T47D (cell line): ENCODE results near the gene DAZAP1.

Source experiments
- DNase-seq, 2 experiments: peaks; one replicate each; pipeline versions ENCODE4 v3.0.0 to v3.0.0-alpha.2; 2011 to 2012; ENCODE audit warnings: low read depth in 1 of 2, low spot score in 1 of 2
- JUND ChIP-seq: IDR thresholded peaks from 2 replicates; pipeline ENCODE4 v1.6.1; 2012; ENCODE audit warnings: low read depth
- in situ Hi-C: cut with HindIII; loops from 2 replicates; pipeline ENCODE4 v1.10.0; 2016; ENCODE audit warnings: low sequenced_read_pairs, low pct_unique_long_range_greater_than_20kb

The DAZAP1 gene

DNA sequence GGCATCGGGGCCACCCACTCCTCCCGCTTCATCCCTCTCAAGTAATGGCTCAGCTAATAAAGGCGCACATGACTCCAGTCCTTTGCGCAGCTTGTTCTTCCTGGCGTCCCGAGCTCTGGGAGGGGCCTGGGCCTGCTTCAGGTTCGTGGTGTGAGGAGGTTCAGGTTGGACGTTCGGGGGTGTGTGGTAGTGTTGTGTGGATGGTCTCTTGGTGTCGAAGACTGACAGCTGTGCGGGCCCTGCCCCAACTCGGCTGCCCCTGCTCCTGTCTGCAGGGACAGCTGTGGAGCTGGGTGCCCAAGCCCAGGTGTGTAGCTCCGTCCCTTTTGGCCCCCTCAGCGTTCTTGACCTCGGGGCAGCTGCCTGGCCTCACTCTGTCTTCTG, 33.0 kb downstream of the DAZAP1 start:
- in situ Hi-C loops: no loop called here
- TF ChIP-seq JUND: no peak
- no peak for DNase-seq

DNA sequence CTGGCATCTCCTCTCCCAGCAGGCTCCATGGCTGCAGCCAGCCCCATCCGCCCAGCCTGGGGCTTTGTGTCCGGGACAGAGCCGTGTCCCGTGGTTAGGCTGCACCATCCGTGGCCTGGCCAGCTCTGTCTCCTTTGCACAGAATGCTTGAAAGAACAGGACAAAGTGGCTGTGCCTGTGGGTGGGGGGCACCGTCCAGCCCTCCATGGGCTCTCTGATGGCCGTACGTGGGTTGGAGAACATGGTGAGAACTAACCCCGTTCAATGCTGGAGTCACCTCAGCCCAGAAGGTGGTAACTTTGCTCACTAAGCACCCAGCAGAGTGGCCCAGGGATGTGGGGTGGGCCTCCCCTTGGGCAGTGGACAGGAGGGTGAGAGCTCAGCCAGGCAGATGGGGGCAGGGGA, 33.6 kb downstream of the DAZAP1 start:
- in situ Hi-C loops: no loop called here
- no peak for TF ChIP-seq JUND
- no peak for DNase-seq

DNA sequence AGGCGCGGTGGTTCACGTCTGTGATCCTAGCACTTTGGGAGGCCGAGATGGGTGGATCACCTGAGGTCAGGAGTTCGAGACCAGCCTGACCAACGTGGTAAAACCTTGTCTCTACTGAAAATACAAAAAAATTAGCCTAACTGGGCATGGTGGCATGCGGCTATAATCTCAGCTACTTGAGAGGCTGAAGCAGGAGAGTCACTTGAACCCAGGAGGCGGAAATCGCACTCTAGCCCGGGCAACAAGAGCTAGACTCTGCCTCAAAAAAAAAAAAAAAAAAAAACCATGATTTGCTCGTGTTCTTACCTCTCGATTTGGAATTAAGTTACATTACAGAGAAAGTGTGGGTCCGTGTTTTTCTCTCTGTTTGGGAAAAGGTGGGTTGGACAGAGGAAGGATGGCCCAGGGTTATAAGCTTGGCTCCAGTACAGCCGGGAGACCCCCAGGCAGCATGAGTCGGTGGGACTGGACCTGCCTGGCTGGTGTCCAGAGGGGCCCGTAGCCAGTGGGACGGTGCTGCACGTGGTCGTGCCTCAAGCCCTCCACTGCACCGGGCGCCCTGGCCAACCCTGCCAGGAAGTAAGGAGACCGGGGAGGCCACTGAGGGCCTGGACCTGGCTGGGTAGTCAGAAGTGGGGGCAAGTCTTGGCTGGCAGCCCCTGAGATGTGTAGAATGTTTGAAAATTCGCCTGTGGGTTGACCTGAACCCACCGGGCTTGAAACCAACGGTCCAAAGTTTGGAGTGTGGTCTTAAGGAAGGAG, 34.5 kb downstream of the DAZAP1 start:
- in situ Hi-C loops: no loop called here
- no peak for DNase-seq
- no peak for TF ChIP-seq JUND

DNA sequence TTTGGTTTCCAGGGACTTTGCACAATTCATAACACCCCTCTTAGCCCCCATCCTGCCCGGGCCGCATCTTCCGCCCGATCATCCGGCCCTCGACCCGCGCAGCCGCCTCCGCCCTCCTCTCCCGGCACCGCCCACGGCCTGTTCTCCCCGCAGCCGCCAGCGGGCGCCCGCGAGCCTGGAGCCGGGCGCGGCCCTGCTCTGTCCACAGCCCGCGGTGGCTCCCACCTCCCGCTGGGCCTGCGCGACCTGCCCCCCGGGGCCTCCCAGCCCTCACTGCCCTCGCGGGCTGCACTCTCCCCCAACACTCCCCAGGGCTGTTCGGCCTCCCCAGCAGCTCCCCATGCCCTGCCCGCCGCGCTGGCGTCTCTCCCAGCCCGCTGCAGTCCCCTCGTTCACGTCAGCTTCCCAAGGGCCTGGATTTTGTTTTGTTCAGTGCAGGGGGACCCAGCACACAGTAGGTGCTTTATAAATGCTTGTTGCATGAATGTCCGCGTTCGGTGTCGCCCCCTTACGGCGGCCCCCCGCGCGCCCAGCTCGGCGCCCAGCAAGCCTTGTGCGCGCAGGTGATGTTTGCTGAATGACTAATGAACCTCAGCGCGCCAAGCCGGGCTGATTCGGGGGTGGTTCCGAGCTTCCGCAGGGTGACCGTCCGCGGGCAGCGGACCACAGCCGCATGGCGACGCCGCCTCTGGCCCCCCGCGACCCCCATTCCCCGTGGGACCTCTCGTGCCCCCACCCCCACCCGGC, 38.0 kb downstream of the DAZAP1 start:
- no peak for TF ChIP-seq JUND
- in situ Hi-C loops: no loop called here
- peak; percentile 70 to 85 for DNase-seq

DNA sequence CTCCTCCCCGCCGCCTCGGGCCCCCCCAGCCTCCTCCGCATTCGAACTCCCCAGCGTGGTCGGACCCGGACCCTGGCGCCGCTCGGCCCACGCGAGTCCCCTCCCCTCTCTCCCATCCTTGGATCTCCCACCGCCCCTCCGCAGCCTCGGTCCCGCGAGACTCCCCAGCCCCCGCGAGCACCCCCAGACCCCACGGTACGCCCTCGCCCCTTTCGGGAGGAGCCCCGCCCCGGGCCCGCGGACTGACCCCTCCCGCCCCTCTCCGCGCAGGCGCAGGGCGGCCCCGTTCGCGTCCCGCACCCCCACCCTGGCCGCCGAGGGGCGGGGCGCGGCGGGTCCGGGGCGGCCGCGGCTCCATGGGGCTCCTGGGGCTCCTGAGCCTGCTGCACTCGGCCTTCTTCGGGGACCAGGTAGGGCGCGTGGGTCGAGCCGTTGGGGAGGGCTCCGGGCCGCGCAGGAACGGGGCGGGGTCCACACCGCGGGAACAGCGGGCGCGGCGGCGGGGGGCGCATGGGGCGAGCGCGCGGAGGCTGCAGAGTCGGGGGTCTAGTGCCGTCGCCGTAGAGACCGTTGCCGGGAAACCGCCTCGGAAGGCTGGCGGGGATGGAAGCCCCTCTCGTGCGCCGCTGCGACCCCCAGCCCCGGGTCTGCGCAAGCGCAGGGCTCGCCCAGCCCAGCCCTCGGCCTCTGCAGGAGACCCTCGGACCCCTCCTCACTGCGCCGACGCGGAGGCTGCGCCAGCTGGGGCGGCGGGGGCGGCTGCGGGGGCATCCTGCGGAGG, 38.7 kb downstream of the DAZAP1 start:
- in situ Hi-C loops: no loop called here
- no peak for TF ChIP-seq JUND
- DNase-seq: peak; percentile 51 to 66

DNA sequence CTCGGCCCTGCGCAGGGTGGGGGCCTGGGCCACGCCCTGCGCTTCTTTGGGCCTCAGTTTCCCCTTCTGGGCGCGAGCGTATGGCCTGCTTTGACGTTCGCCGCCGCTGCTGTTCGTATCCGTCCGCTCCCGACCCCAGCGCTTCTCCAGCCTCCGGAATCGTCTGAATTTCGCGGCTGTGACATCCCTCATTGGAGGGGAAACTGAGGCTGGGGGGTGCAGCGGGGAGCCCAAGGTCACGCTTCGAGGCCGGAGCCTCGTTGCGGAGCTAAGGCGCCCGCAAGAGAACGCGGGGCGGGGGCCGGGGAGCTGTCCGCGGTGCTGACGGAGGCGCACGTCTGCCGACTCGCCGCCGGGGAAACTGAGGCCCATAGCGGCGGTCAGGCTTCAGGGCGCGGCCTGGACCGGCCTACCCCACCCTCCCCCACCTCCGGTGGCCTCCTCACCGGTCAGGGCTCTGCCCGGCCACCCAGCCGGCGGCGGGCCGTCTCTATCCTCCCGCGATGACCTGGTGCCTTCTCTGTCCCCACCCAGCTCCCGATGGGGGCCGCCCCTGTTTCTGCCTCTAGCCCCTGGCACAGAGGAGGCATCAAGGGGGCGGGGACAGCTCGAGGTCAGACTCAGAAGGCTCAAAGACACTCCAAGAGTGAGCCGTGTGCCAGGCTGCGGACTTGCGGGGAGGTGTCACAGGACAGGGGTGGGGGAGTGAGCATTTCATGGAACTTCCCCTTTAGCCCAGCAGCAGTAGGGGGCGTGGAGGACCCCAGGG, 39.5 kb downstream of the DAZAP1 start:
- peak in 1 of 2 experiments; percentile 36 for DNase-seq

DNA sequence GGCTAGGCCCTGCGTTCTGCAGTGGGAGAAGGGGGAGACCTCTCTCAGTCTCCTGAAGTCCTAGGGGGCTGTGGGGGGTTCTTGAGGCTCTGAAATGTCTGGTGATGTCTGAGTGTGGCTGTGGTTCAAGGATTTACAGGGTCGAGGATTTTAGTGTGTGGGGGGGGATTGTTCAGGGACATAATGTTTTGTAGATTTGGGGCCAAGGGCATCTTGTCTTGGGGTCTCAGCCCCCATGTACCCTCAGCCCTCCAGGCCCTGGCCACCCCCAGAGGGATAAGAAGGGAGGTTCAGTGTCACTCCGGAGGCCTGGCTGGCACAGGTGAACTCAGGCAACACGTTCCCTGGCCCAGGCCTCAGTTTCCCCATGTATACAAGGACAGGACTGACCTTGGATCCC, 40.1 kb downstream of the DAZAP1 start:
- no peak for DNase-seq
- in situ Hi-C loops: no loop called here
- no peak for TF ChIP-seq JUND

More for the DNA sequence above, 39.5 kb downstream of the DAZAP1 start:
- in situ Hi-C loops: no loop called here
- TF ChIP-seq JUND: no peak

DNA sequence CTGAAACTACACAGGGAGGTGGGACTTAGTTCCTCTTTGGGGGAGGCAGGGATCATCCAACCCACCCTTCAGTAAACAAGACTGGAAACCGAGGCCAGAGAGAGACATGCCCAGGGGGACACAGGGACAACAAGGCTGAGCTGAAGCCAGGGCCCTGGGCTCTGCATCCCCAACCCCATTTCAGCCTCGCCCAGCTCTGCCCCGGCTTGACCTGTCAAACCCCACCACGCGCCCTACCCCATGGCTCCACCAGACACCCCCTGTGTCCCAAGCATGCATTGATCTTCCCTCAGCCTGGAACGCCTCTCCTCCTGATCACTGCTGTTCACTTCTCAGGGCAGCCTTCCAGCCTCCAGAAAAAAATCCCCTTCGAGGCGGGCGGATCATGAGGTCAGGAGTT, 40.6 kb downstream of the DAZAP1 start:
- TF ChIP-seq JUND: no peak
- DNase-seq: no peak
- in situ Hi-C loops: no loop called here

DNA sequence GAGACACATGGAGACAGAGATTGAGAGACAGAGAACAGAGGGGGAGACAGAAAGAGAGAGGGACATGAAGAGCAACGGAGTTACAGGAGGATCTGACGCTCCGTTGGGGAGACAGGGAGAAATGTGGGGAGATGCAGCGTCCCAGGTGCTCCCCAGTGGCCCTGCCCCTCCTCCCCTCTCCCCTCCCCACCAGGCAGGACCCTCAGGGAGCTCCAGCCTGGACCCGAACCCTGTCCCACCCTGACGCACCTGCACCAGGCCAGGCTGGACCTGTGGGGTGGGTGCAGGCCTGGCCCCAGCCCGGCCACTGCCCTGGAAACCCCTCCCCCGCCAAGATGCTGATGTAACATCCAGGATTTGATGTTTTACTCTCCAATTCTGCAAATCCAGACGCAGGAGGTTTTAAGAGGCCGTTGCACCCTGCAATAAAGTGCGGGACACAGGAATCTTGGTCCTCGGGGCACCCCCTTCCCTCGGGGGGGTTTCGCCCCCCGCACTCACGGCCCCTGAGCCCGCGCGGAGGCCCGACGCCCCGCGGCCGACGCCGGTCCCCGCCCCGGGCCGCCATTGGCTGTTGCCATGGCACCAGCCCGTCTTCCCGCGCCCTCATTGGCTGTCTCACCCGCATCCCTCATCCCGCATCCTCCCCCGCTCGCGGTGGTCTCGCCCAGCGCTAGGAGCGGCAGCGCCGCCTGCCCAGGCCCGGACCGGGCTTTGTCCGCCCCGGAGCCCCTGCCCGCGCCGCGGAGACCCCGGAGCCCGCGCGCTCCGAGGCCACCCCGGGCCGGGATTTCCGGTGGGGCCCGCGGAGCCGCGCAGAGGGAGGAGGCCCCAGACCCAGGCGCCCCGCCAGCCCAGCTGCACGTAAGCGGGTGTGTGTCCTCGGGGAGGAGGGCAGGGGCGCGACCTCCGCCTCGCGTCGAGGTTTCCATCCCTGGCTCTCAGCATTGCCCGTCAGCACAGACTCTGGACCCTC, 42.4 kb downstream of the DAZAP1 start, which contains the start of gene APC2:
Gene APC2 (plus strand): TSS at position 655 of the 976 bp plus-strand sequence. CDS start 2,881 bp downstream, outside the sequence.
- in situ Hi-C loops: no loop called here
- DNase-seq: peak in 1 of 2 experiments; percentile 74

DNA sequence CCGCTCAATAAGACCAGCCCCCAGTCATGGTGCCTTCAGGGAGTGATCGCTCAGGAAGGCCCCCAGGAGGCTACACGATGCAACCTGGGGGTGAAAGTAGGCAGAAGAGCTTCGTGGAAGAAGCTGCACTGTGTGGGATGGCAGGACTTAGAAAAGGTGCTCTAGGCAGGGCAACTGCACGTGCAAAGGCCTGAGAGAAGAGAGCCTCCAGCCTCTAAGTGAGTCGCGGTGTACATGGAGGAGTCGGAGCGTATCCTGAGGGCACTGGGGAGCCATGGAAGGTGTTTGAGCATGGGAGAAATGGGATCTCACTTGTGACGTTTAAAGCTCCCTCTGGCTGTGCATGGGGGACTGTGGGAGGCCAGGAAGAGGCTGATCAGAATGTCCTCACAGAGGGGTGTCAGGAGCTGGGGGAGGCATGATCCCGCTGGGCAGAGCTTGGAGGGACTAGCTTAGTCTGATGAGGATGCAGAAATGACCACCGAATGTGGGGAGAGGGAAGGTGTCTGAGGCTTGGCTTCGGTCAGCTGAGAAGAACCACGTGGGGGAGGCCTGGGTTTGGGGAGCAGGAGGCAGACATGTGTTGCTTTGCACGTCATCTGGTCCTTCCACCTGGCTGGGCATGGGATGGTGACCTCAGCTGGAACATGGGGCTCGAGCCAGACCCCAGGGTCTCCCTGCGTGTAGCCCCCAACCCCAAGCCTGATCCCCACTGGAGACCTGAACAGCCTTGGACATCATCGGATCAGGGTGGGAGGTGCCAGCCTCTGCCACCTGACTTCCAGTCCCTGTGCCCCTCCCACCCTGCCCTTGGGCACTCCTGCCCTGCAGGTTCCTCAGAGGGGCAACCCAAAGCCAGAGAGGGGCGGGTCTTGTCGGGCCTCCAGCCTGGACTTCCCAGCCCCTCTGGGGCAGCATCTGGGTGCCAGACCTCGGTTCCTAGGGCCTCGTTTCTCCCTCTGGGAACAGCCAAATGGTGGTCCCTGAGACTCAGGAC, 43.6 kb downstream of the DAZAP1 start:
- no peak for DNase-seq
- in situ Hi-C loops: no loop called here
- TF ChIP-seq JUND: no peak

More for the DNA sequence above, 42.4 kb downstream of the DAZAP1 start, which contains the start of gene APC2:
- no peak for TF ChIP-seq JUND
